H9 (cell line): ENCODE measurements around the gene ARHGAP45. TPM values are rescaled to one million over a fixed set of nuclear protein-coding genes. Genes with fewer than 3 reads are reported as not detected.

Source experiments
- DNase-seq: peaks from one replicate; pipeline ENCODE4 v3.0.0-alpha.2; 2017
- H2AFZ ChIP-seq: one replicate; pipeline ENCODE4 v1.6.1; 2013; ENCODE audit warnings: mild to moderate bottlenecking, low read length, control low read depth, moderate library complexity
- H2AK5ac ChIP-seq: 2 replicates; pipeline ENCODE4 v1.6.1; 2013; ENCODE audit warnings: low read length, control low read depth, mixed read lengths; ENCODE audit not compliant: insufficient read length
- H2BK120ac ChIP-seq: one replicate; pipeline ENCODE4 v1.6.1; 2013; ENCODE audit warnings: low read depth, mild to moderate bottlenecking, low read length, control low read depth, inconsistent platforms; ENCODE audit not compliant: poor library complexity, severe bottlenecking
- H2BK12ac ChIP-seq: 2 replicates; pipeline ENCODE4 v1.6.1; 2013; ENCODE audit warnings: low read length, control low read depth, mixed read lengths, low read depth; ENCODE audit not compliant: insufficient read length
- H2BK15ac ChIP-seq: 2 replicates; pipeline ENCODE4 v1.6.1; 2013; ENCODE audit warnings: low read depth, low read length, control low read depth
- H2BK20ac ChIP-seq: one replicate; pipeline ENCODE4 v1.6.1; 2013; ENCODE audit warnings: low read depth, mild to moderate bottlenecking, low read length, control low read depth, inconsistent platforms; ENCODE audit not compliant: poor library complexity, severe bottlenecking
- H2BK5ac ChIP-seq: 2 replicates; pipeline ENCODE4 v1.6.1; 2013; ENCODE audit warnings: low read length, control low read depth, mixed read lengths; ENCODE audit not compliant: insufficient read length
- H3K14ac ChIP-seq: 2 replicates; pipeline ENCODE4 v1.6.1; 2013; ENCODE audit warnings: low read length, control low read depth; ENCODE audit not compliant: insufficient read depth
- H3K18ac ChIP-seq: 2 replicates; pipeline ENCODE4 v1.6.1; 2013; ENCODE audit warnings: low read depth, mild to moderate bottlenecking, mixed read lengths, low read length, control low read depth; ENCODE audit not compliant: insufficient read length
- H3K23ac ChIP-seq: 2 replicates; pipeline ENCODE4 v1.6.1; 2013; ENCODE audit warnings: low read length, control low read depth, mixed read lengths, low read depth; ENCODE audit not compliant: insufficient read length
- H3K23me2 ChIP-seq: 2 replicates; pipeline ENCODE4 v1.6.1; 2013; ENCODE audit warnings: low read depth, mild to moderate bottlenecking, mixed read lengths, low read length, control low read depth; ENCODE audit not compliant: insufficient read length, poor library complexity, severe bottlenecking
- H3K27ac ChIP-seq: 2 replicates; pipeline ENCODE4 v1.5.1; 2013; ENCODE audit warnings: low read length, control low read depth, mixed read lengths, low read depth; ENCODE audit not compliant: insufficient read length
- H3K27me3 ChIP-seq: 2 replicates; pipeline ENCODE4 v1.6.1; 2013; ENCODE audit warnings: low read length, control low read depth, inconsistent platforms; ENCODE audit not compliant: insufficient read depth
- H3K4ac ChIP-seq: 2 replicates; pipeline ENCODE4 v1.6.1; 2013; ENCODE audit warnings: low read depth, mild to moderate bottlenecking, control low read depth, inconsistent platforms, low read length, moderate library complexity
- H3K4me1 ChIP-seq: 2 replicates; pipeline ENCODE4 v1.6.1; 2013; ENCODE audit warnings: low read length, control low read depth, inconsistent platforms; ENCODE audit not compliant: insufficient read depth
- H3K4me2 ChIP-seq: 2 replicates; pipeline ENCODE4 v1.6.1; 2013; ENCODE audit warnings: low read length, control low read depth, mixed read lengths; ENCODE audit not compliant: insufficient read length, insufficient read depth
- H3K56ac ChIP-seq: 2 replicates; pipeline ENCODE4 v1.6.1; 2013; ENCODE audit warnings: low read depth, mild to moderate bottlenecking, mixed read lengths, low read length, control low read depth; ENCODE audit not compliant: insufficient read length
- H3K79me1 ChIP-seq: 2 replicates; pipeline ENCODE4 v1.6.1; 2013; ENCODE audit warnings: low read depth, mild to moderate bottlenecking, moderate library complexity, low read length, control low read depth, inconsistent platforms; ENCODE audit not compliant: insufficient read depth, poor library complexity, severe bottlenecking
- H3K79me2 ChIP-seq: 2 replicates; pipeline ENCODE4 v1.6.1; 2013; ENCODE audit warnings: low read length, control low read depth, inconsistent platforms; ENCODE audit not compliant: insufficient read depth
- H3K9ac ChIP-seq: 2 replicates; pipeline ENCODE4 v1.6.1; 2013; ENCODE audit warnings: low read length, control low read depth, mixed read lengths; ENCODE audit not compliant: insufficient read length; ENCODE audit errors: extremely low read depth
- H3K9me3 ChIP-seq: one replicate; pipeline ENCODE4 v1.6.1; 2013; ENCODE audit warnings: low read depth, low read length, inconsistent platforms; ENCODE audit not compliant: control insufficient read depth
- H3T11ph ChIP-seq: one replicate; pipeline ENCODE4 v1.6.1; 2013; ENCODE audit warnings: mild to moderate bottlenecking, low read length, control low read depth, inconsistent platforms
- H4K20me1 ChIP-seq: one replicate; pipeline ENCODE4 v1.6.1; 2013; ENCODE audit not compliant: control insufficient read depth, insufficient read length, insufficient read depth
- H4K5ac ChIP-seq: 2 replicates; pipeline ENCODE4 v1.6.1; 2013; ENCODE audit warnings: low read depth, mild to moderate bottlenecking, mixed read lengths, low read length, control low read depth; ENCODE audit not compliant: insufficient read length
- H4K8ac ChIP-seq: replicated peaks from 2 replicates; pipeline ENCODE4 v1.6.1; 2013; ENCODE audit warnings: low read length, control low read depth, mixed read lengths, low read depth; ENCODE audit not compliant: insufficient read length
- H4K91ac ChIP-seq: 2 replicates; pipeline ENCODE4 v1.6.1; 2013; ENCODE audit warnings: low read depth, mild to moderate bottlenecking, moderate library complexity, mixed read lengths, low read length, control low read depth; ENCODE audit not compliant: insufficient read length
- H3K27ac Mint-ChIP-seq, 3 experiments: 2 replicates in 2 of 3; 3 replicates in 1 of 3; pipeline ENCODE4 v1.8.0; 2020 to 2021; ENCODE audit warnings: mixed read lengths in 3 of 3, mild to moderate bottlenecking in 1 of 3, moderate library complexity in 1 of 3
- H3K27me3 Mint-ChIP-seq: 2 replicates; pipeline ENCODE4 v1.8.0; 2021; ENCODE audit warnings: low read depth, mild to moderate bottlenecking, moderate library complexity, mixed read lengths
- H3K36me3 Mint-ChIP-seq, 3 experiments: 2 replicates in 2 of 3; 3 replicates in 1 of 3; pipeline ENCODE4 v1.8.0; 2020 to 2021; ENCODE audit warnings: low read depth in 3 of 3, mixed read lengths in 3 of 3; ENCODE audit not compliant: insufficient read depth in 1 of 3
- H3K4me1 Mint-ChIP-seq, 2 experiments: 2 replicates each; pipeline ENCODE4 v1.8.0; 2020; ENCODE audit warnings: mixed read lengths in 2 of 2
- H3K4me3 Mint-ChIP-seq, 2 experiments: 2 replicates in 1 of 2; 3 replicates in 1 of 2; pipeline ENCODE4 v1.8.0; 2020 to 2021; ENCODE audit warnings: mild to moderate bottlenecking in 2 of 2, mixed read lengths in 2 of 2, moderate library complexity in 1 of 2
- H3K9me3 Mint-ChIP-seq, 2 experiments: 2 replicates in 1 of 2; 3 replicates in 1 of 2; pipeline ENCODE4 v1.8.0; 2020; ENCODE audit warnings: mild to moderate bottlenecking in 2 of 2, mixed read lengths in 2 of 2, moderate library complexity in 1 of 2
- WGBS: extraction: QIAGEN DNeasy Blood & Tissue Kit; methylation state at CpG from one replicate; pipeline ENCODE4 v1.1.7; 2013; ENCODE audit warnings: missing lambda C conversion rate, low lambda C conversion rate, mixed read lengths; ENCODE audit not compliant: insufficient read length; ENCODE audit errors: extremely low coverage; 5-methylcytosine and 5-hydroxymethylcytosine counted together
- total RNA-seq: library from RNA; stranded (reverse); gene quantifications from 2 replicates; pipeline ENCODE4 v1.2.1, GENCODE V29; 2021
- TF ChIP-seq, protein P1 (sequence below): fragments of 200-600 bp; sonication (generic); conservative IDR thresholded peaks from 3 replicates; pipeline ENCODE4 v1.8.0; 2021; ENCODE audit warnings: antibody characterized with exemption, mild to moderate bottlenecking

ARHGAP45 gene
- total RNA-seq, 1 experiment from 2014 or later = 39.8 TPM

DNA sequence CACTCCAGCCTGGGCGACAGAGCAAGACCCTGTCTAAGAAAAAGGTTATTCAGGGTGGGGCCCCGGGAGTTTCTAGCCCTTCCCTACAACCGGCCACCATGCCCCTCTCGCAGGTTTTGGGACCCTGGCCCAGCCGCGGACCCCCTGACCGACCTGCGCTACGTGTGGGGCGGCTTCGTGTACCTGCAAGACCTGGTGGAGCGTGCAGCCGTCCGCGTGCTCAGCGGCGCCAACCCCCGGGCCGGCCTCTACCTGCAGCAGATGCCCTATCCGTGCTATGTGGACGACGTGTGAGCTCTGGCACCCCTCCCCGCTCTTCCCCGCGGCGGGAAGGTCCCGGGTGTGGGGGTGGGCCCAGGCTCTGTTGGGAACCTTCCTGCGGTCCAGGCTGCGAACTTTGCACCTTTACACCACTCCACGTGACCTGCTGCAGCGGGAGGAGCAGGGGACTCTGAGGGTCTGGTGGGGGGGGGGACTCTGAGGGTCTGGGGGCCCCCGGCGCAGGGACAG, 20.8 kb upstream of the ARHGAP45 start:
- no peak overlapping the region for H2BK15ac ChIP-seq
- H3K27ac ChIP-seq = no peak overlapping the region
- no peak overlapping the region for H2BK5ac ChIP-seq
- no peaks in the 10 kb centered on the region for H3K9me3 ChIP-seq
- H3K27me3 Mint-ChIP-seq = no peaks in the 10 kb centered on the region
- H4K5ac ChIP-seq = no peak overlapping the region
- H3K4ac ChIP-seq = no peak overlapping the region
- TF ChIP-seq, protein P1, sequence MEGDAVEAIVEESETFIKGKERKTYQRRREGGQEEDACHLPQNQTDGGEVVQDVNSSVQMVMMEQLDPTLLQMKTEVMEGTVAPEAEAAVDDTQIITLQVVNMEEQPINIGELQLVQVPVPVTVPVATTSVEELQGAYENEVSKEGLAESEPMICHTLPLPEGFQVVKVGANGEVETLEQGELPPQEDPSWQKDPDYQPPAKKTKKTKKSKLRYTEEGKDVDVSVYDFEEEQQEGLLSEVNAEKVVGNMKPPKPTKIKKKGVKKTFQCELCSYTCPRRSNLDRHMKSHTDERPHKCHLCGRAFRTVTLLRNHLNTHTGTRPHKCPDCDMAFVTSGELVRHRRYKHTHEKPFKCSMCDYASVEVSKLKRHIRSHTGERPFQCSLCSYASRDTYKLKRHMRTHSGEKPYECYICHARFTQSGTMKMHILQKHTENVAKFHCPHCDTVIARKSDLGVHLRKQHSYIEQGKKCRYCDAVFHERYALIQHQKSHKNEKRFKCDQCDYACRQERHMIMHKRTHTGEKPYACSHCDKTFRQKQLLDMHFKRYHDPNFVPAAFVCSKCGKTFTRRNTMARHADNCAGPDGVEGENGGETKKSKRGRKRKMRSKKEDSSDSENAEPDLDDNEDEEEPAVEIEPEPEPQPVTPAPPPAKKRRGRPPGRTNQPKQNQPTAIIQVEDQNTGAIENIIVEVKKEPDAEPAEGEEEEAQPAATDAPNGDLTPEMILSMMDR = no peak
- DNase-seq = peak; percentile 36
- H2BK120ac ChIP-seq = no peak overlapping the region
- H3K18ac ChIP-seq = no peak overlapping the region
- no peak overlapping the region for H2AFZ ChIP-seq
- H3K27me3 ChIP-seq = no peaks in the 10 kb centered on the region
- peaks cover 0 to 12% (median 0%) of the 10 kb centered on the region in 3 experiments; a peak in 1 of 7 replicates for H3K36me3 Mint-ChIP-seq
- no peak overlapping the region for H3K4me3 Mint-ChIP-seq
- no peak overlapping the region for H3K4me2 ChIP-seq
- H3K27ac Mint-ChIP-seq = no peak overlapping the region; a peak in 1 of 7 replicates
- no peak overlapping the region for H4K91ac ChIP-seq
- H3K23me2 ChIP-seq = no peaks in the 10 kb centered on the region
- no peaks in the 10 kb centered on the region for H3K9me3 Mint-ChIP-seq
- no CpG with 5 or more reads among the region's 33 CpGs for WGBS
- no peak overlapping the region for H3K56ac ChIP-seq
- no peaks in the 10 kb centered on the region for H4K20me1 ChIP-seq
- H2BK12ac ChIP-seq = no peak overlapping the region
- H2AK5ac ChIP-seq = no peak overlapping the region
- no peak overlapping the region for H3K9ac ChIP-seq
- H2BK20ac ChIP-seq = no peak overlapping the region
- no peaks in the 10 kb centered on the region; the same call in 1 of the 2 replicates for H3K4me1 ChIP-seq
- H4K8ac ChIP-seq = no peak overlapping the region
- H3K23ac ChIP-seq = no peak overlapping the region
- H3K79me1 ChIP-seq = no peaks in the 10 kb centered on the region
- H3K4me1 Mint-ChIP-seq = peaks cover 1 to 12% of the 10 kb centered on the region in 2 experiments; a peak in 3 of 4 replicates
- H3T11ph ChIP-seq = no peak overlapping the region
- no peak overlapping the region for H3K14ac ChIP-seq
- no peaks in the 10 kb centered on the region for H3K79me2 ChIP-seq
